HG03045 (cell line): ENCODE data around the gene TTC9C.
"Not testable (repeated sequence)": the region's sequence is repeated elsewhere in the genome, so short reads cannot be mapped to it uniquely, and the experiment has no call there.

Source experiments
- ATAC-seq: cut with Tn5 transposase; IDR thresholded peaks from one replicate; pipeline ENCODE4 v1.9.1; 2021; ENCODE audit warnings: mild to moderate bottlenecking, moderate library complexity; ENCODE audit not compliant: unreplicated experiment

The TTC9C gene

DNA sequence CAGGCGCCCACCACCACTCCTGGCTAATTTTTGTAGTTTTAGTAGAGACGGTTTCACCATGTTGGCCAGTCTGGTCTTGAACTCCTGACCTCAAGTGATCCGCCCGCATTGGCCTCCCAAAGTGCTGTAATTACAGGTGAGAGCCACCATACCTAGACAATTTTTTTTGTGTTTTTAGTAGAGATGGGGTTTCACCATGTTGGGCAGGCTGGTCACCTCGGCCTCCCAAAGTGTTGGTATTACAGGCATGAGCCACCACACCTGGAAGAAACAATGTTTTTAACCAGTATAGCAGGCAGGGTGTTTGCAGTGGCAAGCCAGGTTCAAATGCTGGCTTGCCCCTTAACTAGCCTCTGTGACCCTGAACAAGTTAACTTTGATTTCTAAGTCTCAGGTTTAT is 21.6 kb downstream of the TTC9C start:
- not testable (repeated sequence) for ATAC-seq

DNA sequence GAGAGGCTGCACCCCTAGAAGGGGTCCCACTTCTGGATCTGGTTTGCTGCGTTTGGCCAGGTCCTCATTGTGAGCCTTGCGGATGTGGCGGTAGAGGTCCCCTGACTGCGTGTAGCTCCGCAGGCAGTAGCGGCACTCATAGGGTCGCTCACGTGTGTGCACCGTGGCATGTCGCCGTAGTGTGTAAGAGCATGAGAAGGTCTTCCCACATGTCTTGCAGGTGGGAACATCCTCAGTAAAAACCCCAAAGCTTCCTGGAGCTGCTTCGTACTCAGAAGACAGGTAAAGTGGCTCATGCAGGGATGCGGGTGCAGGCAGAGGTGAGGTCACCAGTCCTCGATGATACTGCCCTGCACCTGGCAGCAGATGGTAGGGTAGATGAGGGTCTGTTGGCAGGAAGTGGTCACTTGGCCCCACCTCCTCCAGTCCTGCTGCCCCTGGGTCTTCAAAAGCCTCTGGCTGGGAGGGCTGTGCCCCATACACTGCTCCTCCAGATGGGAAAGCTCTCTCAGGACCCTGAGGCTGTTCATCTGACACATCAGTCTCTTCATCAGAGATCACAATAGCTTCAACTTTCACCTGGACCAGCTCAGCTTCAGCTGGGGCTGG is 24.0 kb downstream of the TTC9C start:
- ATAC-seq = no peak

DNA sequence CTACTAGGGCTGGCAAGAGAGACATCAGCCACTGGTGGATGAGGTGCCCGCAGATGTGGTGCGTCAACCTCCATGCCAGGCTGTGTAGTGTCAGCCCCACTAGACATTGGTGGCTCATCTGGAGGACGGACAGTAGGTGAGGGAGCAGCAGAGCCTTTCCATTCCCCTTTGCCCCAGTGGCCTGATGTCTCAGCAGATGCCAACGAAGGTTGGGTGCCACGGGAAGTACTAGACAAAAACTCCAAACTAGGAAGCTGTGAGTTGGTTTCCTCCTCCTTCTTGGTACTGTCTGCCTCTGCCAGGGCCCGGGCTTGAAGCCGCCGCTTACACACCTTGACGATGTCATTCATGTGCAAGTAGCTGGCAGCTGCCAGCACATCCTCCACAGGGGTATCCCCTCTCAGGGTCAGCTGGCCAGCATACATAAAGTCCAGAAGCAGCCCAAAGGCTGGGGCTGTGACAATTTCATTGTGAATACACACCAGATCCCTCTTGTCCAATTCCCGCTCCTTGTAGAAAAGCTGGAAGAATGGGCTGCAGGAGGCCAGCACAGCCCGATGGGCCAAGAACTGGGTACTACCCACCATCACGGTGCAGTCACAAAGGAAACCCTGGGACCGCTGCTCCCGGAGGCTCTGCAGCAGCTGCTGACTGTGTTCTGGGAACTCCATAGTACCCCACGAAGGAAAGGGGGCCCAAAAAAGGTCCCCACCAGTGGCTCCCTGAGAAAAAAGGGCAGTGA is 24.9 kb downstream of the TTC9C start:
- ATAC-seq = peak; percentile 1

DNA sequence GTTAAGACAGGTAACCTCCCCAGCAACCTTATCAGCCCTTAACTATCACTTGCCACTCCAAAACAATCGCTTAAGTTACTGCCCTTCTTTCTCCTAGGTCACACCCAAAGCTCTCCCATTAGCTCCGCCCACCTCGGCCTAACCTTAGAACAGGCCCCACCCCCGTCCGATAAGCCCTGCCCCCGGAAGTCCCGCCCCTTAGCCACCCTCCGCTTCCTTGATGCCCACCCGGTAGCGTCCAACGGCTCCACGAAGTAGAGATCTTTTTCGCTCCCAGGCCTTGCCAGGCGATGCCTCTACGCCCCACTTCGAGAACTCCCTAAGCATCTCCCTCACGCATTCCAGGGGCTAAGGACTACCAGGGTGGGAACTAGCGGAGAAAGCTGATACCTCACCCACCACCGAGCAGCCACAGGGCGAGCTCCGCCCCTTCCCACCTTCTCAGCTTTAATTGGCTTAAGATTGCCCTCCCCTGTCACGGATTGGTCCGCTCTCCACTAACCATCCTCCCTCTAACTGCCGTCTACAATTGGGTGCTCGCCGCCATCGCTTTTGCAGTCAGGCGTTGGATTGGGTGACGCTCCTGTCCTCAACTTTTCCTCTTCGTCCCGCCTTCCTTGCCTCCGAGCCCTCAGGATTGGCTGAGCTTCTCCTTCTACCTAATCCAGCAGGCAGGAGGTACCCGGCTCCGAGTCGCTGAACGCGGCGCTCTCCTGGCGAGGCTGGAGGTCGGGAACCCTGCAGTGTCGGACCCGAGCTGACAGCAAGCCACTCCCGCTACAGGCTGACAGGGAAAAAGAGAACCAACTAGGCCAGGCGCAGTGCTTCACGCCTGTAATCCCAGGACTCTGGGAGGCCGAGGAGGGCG is 25.7 kb downstream of the TTC9C start, which contains the start of gene ZBTB3:
Gene ZBTB3, minus strand, starts transcription at position 425 of the 868 bp plus-strand sequence. CDS start 496 bp downstream, outside the sequence.
- peak; percentile 96 for ATAC-seq

DNA sequence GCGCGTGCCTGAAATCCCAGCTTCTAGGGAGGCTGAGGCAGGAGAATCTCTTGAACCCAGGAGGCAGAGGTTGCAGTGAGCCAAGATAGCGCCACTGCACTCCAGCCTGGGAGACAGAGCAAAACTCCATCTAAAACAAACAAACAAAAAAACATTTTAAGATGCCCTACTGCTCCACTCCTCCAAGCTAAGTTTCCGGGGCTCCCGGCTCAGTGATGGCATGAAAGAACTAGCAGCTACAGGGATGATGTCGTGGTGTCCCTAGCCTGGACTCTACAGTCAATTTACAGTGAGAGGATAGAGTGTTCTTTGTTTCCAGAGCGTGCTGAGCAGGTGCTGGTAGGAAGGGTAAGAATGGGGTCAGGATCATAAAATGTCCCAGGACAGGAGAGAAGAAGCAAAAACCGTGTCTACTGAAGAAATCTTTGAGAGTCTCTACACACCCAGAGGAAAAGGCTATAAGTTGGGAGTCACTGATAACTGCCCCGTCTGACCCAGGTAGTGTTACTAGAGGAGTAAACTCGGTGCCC is 26.9 kb downstream of the TTC9C start:
- no peak for ATAC-seq

DNA sequence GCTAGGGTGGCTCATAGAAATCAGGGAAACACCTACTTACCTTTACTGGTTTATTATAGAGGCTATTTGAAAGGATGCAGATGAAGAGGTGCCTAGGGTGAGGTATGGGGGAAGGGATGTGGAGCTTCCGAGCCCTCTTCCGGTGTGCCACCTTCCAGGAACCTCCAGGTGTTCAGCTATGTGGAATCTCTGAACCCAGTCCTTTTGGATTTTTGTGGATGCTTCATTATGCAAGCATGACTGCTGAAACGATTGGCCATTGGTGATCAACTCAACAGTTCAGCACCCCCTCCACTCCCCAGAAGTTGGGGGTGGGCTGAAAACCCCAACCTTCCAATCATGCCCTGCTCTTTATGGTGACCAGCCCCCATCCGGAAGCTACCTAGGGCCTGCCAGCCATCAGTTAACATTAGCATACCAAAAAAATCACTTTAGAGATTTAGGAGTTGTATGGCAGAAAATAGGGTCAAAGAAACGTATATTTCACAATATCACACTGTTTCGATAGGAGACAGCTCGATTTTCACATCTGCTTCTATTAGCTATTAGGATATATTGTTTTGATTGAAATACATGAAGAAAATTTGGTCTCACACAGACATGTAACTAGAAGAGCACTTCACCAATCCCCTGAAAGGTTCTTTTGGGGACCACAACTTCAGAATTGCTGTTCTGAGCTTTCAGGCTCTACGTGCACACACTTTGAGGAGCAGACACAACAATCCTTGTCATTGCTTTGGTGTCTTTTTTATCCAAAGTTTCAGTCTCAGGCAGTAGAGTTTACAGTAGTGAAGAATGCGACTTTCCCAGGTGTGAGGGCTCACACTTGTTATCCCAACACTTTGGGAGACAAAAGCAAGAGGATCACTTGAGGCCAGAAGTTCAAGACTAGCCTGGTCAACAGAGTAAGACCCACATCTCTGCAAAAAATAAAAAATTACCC is 29.8 kb downstream of the TTC9C start:
- no peak for ATAC-seq

DNA sequence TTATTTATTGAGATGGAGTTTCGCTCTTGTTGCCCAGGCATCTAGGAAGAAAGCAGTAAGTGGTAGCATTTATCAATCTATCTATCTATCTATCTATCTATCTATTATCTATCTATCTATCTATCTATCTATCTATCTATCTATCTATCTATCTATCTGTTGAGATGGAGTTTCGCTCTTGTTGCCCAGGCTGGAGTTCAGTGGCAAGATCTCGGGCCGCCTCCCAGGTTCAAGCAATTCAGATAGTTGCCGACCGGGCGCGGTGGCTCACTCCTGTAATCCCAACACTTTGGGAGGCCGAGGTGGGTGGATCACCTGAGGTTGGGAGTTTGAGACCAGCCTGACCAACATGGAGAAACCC is 32.6 kb downstream of the TTC9C start:
- ATAC-seq = not testable (repeated sequence)

DNA sequence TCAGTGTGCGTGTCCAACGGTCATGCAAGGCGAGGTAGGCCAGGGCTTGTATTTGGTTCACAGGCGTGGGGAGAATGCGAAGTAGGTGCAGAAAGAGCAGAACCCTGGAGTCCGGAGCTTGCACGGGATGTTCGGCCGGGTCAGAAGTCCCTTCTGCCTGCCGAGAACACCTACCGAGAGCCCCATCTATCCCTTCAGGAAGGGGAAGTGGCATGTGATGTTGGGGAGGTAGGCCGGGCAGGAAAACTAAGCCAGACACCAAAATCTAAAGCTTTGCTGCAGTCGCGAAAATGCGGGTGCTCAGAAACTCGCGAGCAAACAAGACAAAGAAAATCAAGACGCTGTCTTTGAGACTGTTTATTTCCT is 42.5 kb downstream of the TTC9C start:
- ATAC-seq = no peak

DNA sequence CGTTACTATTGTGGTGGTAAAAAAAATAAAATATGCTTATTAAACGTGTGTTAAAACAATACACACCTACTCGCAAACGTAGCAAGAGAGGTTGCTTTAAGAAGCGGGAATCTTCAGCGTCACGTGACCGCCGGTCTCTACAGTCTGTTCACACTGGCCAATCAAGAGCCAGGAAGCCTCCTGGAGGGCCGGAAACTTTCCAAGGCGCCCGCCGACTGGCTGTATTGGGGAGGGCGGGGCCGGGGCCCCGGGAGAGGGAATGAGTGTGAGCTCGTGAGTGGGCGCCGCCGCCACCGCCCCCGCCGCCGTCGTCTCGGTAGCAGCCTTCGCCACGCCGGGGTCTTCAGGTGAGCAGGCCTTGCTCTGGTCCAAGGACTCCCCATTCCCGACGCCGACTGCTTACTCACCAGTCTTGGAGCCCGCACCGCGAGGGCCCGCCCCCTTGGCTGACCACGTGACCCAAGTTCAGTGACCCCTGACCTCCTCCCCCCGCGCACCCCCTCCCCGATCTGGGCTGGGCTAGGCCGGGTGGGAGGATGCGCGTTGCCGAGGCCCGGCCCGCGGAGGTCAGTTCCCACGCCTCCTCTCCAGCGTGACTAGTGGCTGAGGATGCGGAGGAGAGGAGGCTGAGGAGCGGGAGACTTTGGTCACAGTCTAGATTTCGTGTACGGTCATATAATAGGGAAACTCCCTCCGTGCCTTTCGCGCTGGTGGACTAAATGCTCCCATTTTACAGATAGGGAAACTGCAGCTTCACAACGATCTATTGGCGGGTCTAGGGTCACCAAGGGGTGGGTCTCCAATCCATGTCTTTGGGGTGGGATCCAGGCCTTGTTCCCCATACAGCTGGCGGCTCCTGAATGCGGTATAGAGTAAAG is 43.1 kb downstream of the TTC9C start, which contains the start of gene TAF6L:
Gene TAF6L, plus strand, starts transcription at position 253 of the 878 bp plus-strand sequence. CDS start 4,388 bp downstream, outside the sequence.
- ATAC-seq = peak; percentile 83

DNA sequence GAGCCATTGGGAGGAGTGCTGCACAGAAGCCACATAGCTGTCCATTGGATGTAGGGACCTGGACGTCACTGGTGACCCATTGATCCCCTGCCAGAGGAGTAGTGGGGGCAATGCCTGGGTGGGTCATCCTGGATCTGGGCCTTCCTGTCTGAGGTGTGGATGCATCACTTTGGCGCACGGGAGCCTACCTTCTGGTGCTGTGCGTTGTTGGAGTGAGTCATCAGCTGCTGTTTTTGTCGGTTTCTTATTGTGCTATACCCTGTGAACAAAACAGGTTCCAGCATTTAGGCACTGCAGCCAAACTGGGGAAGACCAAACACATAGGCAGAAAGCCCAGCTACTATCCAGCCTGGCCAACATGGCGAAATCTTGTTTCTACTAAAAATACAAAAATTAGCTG is 46.1 kb downstream of the TTC9C start:
- no peak for ATAC-seq

DNA sequence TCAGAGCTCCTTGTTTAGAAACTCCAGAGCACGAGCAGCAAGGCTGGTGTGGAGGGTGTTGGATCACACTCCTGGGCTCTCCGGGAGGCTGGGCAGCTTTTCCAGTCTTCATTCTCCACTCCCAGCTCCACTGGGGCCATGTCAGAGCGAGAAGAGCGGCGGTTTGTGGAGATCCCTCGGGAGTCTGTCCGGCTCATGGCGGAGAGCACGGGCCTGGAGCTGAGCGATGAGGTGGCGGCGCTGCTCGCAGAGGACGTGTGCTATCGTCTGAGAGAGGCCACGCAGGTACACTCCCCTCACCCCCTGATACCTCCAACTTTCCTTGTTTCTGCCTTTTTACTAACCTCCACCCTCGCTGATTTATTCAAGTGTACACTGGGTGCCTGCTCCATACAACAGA is 47.4 kb downstream of the TTC9C start:
- ATAC-seq = no peak

DNA sequence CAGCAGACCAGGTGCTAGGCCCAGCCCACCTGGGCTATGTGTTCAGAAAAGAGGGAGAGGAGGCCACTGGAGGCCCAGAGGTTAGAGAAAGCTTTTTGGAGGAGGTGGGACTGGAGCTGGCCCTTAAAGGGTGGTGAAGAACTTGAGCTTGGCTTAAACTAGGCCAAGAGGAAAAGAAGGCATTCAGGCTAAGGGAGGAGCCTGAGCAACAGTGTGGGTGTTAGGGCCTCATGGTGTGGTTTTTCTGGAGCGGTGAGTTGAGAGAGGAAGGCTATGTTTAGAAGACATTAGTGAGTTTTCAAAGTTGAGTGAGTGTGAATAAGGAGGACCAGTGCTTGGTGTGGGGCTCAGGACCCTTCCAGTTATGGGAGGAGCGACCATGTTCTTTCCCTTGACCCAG is 49.1 kb downstream of the TTC9C start:
- ATAC-seq = no peak

DNA sequence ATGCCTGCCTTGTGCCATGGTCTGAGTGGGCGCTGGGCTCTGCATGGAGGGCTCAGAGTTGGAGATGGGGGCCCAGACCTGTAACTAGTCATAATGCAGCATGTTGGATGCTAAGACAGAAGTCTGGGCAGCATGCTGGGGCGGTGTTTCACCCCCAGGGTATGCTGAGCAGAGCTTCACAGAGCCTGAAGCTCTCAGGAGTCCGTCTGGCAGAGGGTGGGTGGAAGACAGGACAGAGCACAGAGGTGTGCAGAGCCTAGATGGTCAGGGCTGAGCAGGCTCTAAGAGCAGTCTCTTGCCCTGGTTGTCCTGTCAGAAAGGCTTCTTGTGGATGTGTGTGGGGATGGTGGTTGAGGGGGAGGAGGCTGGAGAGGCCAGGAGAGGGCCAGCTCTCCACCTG is 50.2 kb downstream of the TTC9C start:
- ATAC-seq = no peak

DNA sequence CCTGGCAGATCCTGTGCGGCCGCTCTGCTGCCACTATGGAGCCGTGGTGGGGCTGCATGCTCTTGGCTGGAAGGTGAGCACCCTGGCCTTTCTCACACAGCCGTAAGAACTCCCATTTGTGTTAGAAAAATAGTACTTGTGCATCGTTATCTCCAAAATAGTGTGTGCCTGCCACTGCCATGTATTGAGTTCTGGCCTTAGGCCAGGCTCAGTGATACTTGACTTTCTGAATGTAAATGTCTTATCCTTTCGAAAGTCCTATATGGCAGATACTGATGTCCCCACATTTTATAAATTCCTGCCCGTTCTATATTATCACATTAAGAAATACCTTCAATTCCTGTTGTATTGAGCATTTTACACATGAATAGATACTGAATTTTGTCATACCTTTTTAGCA is 54.5 kb downstream of the TTC9C start:
- ATAC-seq = no peak

DNA sequence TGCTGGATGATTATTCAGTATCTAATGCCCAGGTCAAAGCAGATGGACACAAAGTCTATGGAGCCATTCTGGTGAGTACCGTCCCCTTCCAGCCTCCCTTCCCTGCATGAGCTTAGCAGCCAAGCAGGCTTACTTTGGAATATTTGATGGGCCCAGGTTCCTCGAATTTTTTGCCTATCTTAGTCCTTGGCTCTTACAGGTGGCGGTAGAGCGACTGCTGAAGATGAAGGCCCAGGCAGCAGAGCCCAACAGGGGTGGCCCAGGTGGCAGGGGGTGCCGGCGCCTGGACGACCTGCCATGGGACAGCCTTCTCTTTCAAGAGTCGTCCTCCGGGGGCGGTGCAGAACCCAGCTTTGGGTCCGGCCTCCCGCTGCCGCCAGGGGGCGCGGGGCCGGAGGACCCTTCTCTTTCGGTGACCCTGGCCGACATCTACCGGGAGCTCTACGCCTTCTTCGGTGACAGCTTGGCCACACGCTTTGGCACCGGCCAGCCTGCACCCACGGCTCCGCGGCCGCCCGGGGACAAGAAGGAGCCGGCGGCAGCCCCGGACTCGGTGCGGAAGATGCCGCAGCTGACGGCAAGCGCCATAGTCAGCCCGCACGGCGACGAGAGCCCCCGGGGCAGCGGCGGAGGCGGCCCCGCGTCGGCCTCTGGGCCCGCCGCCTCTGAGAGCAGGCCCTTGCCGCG is 58.2 kb downstream of the TTC9C start:
- ATAC-seq = peak; percentile 65

DNA sequence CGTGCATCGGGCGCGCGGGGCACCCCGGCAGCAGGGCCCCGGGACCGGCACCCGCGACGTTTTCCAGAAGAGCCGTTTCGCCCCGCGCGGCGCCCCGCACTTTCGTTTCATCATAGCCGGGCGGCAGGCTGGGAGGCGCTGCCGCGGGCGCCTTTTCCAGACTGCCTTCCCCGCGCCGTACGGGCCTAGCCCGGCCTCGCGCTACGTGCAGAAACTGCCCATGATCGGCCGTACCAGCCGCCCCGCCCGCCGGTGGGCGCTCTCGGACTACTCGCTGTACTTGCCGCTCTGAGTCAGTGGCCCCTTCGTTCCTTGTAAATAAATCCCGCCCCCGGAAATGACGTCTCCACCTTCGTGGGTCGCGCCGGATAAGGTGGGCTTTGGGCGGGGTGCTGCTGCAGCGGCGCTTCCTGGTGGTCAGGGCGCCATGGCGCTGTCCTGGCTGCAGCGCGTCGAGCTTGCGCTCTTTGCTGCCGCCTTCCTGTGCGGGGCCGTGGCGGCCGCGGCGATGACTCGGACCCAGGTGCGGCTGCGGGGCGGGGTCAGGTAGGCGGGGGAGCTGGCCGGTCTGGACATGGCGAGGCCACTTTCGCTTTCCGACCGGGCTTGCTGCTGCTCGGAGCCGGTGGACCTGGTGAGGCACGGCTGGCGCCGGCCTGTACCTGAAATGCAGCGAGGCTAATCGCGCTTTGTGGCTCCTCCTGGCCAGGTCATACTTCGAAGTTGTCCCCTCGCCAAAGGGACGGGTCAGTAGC is 58.9 kb downstream of the TTC9C start, which contains the start of gene TMEM179B:
Gene TMEM179B, plus strand, starts transcription at position 398 of the 755 bp plus-strand sequence. Its CDS starts 30 bp downstream, at position 428.
- ATAC-seq = peak; percentile 65
